RWPE1 (cell line): ENCODE results near the gene TRIM41.

Experiments used
- CTCF ChIA-PET: fragments of 350-600 bp; sonication (Branson Sonifier 250); formaldehyde crosslinking; extraction: SDS; loops from one replicate; lab custom pipeline; 2021; lab: Yijun Ruan, JAX
- POLR2A ChIA-PET: fragments of 400-600 bp; formaldehyde crosslinking; extraction: SDS; loops from one replicate; lab custom pipeline; 2020; ENCODE audit warnings: antibody characterized with exemption; ENCODE audit not compliant: low non-redundant PET; lab: Yijun Ruan, JAX
- DNase-seq: peaks from one replicate; pipeline ENCODE4 v3.0.0; 2012; ENCODE audit warnings: low spot score
- H3K27ac ChIP-seq: fragments of 450-650 bp; 2 replicates; pipeline ENCODE4 v1.5.1; 2017
- TF ChIP-seq, protein P1 (sequence below): fragments of 450-650 bp; conservative IDR thresholded peaks from 2 replicates; pipeline ENCODE4 v1.5.1; 2017; ENCODE audit warnings: low read depth, mild to moderate bottlenecking

The TRIM41 gene

DNA sequence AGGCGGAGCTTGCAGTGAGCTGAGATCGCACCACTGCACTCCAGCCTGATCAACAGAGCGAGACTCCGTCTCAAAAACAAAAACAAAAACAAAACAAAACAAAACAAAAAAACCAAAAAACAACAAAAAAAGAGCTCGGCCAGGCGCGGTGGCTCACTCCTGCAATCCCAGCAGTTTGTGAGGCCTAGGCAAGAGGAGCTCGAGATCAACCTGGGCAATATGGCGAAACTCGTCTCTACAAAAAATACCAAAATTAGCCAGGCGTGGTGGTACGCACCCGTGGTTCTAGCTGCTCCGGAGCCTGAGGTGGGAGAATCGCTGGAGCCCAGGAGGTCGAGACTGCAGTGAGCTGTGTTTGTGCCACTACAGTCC is 38.2 kb upstream of the TRIM41 start:
- DNase-seq = no peak
- TF ChIP-seq, protein P1, sequence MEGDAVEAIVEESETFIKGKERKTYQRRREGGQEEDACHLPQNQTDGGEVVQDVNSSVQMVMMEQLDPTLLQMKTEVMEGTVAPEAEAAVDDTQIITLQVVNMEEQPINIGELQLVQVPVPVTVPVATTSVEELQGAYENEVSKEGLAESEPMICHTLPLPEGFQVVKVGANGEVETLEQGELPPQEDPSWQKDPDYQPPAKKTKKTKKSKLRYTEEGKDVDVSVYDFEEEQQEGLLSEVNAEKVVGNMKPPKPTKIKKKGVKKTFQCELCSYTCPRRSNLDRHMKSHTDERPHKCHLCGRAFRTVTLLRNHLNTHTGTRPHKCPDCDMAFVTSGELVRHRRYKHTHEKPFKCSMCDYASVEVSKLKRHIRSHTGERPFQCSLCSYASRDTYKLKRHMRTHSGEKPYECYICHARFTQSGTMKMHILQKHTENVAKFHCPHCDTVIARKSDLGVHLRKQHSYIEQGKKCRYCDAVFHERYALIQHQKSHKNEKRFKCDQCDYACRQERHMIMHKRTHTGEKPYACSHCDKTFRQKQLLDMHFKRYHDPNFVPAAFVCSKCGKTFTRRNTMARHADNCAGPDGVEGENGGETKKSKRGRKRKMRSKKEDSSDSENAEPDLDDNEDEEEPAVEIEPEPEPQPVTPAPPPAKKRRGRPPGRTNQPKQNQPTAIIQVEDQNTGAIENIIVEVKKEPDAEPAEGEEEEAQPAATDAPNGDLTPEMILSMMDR = no peak
- POLR2A ChIA-PET = interaction anchor here (0.6 kb wide), 2 partner anchors 11 to 62 kb away, joined by 3 read pairs; no protein-coding TSS in a partner anchor
- peak overlapping the region; percentile 79 for H3K27ac ChIP-seq
- CTCF ChIA-PET = interaction anchor here (0.6 to 1.3 kb wide), 14 partner anchors 12 to 377 kb away, joined by 3 to 10 read pairs (median 4); no protein-coding TSS in a partner anchor

DNA sequence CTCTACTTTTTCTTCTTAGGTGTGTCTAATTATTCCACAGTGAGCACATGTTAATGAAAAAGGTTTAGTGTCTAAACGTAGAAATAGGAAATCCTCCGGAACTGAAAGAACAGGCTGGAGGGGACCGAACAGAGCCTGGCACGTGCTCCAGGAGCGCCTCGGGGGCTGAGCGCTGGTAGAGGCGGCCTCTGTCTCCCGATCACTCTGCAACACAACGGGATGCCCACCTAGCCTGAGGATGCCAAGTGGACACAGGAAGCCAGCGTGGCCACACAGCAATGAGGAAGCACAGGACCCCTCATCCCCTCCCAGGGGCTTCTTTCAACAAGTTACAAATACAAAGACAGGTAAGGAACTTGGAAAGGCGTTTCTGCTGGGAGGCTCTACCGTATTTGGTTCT is 37.5 kb upstream of the TRIM41 start:
- no peak overlapping the region for H3K27ac ChIP-seq
- POLR2A ChIA-PET = no interaction called here
- no peak for DNase-seq
- TF ChIP-seq, protein P1 = no peak
- CTCF ChIA-PET = no interaction called here

DNA sequence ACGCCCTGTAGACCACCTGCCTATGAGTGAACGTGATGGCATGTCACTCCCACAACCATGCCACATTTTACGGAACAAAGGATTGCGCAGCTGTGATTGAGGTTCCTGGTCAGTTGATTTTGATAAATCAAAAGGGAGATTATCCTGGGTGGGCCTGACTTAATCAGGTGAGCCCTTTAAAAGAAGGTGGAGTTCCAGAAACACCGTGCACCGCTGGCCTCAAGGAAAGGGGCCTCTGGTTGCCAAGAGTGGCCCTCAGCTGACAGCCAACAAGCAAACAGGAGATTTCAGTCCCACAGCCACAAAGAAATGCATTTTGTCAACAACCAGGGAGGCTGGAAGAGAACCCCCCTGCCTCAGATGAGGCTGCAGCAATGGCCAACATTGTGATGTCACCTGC is 37.1 kb upstream of the TRIM41 start:
- H3K27ac ChIP-seq = no peak overlapping the region
- ChIA-PET CTCF (interaction anchor here (4.9 kb wide), 1 partner anchor 12 kb away, joined by 24 read pairs; no protein-coding TSS in a partner anchor), POLR2A (no interaction called here)
- no peak for DNase-seq
- TF ChIP-seq, protein P1 = no peak

DNA sequence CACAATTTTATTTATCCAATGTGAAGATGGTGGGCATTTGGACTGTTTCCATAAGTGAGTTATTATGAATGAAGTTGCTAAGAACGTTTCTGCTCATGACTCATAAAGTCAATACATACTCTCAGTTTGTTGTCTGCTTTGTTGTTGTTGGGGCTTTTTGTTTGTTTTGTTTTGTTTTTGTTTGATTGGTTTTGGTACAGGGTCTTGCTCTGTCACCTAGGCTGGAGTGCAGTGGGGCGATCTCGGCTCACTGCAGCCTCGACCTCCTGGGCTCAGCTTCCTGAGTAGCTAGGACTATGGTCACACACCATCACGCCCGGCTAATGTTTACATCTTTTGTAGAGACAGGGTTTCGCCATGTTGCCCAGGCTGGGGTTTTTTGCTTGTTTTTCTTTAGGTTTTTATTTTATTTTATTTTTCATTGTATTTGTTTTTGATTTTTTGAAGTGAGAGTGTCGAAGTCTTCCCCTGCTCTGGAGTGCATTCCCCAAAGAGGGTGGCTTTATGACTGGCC is 36.0 kb upstream of the TRIM41 start:
- no peak for DNase-seq
- TF ChIP-seq, protein P1 = no peak
- ChIA-PET CTCF (interaction anchor here (0.8 to 4.9 kb wide), 4 partner anchors 13 to 74 kb away, joined by 3 to 24 read pairs (median 4); partner anchors contain the start of gene TRIM52), POLR2A (interaction anchor here (0.6 kb wide), 1 partner anchor 36 kb away, joined by 4 read pairs; the partner anchor contains the start of gene TRIM41)
- H3K27ac ChIP-seq = peak overlapping the region; percentile 93

DNA sequence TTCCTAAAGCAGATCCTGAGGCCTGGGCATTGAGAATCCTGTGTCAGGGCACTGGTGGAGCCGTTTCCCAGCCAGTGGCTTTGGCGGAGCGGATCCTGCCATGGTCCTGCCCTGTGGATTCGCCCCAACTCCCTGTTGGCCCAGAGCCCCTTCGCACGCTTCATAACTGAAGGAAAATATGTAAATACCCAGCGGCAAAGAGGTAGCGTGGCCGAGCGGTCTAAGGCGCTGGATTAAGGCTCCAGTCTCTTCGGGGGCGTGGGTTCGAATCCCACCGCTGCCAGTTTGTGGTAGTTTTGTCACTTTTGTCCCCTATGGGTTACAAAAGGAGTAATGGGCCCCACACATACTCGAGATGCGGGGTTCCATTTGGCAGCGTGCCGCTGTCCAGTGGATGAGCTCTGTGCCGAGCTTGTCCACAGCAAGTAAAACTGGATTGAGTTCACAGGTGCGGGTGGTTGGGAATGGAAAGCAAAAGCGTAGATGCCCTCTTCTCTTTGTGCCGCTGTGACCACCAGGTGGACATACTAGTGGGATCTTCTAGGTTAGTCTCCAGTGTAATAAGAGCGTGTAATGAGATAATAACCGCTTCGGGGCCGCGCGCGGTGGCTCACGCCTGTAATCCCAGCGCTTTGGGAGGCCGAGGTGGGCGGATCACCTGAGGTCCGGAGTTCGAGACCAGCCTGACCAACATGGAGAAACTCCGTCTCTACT is 35.4 kb upstream of the TRIM41 start:
- DNase-seq = peak; percentile 64
- ChIA-PET CTCF (interaction anchor here (0.8 to 4.9 kb wide), 5 partner anchors 14 to 73 kb away, joined by 3 to 24 read pairs (median 5); partner anchors contain the start of genes TRIM52 and TRIM7), POLR2A (interaction anchor here (0.6 kb wide), 1 partner anchor 36 kb away, joined by 4 read pairs; the partner anchor contains the start of gene TRIM41)
- peak overlapping the region; percentile 93 for H3K27ac ChIP-seq
- TF ChIP-seq, protein P1 = no peak

DNA sequence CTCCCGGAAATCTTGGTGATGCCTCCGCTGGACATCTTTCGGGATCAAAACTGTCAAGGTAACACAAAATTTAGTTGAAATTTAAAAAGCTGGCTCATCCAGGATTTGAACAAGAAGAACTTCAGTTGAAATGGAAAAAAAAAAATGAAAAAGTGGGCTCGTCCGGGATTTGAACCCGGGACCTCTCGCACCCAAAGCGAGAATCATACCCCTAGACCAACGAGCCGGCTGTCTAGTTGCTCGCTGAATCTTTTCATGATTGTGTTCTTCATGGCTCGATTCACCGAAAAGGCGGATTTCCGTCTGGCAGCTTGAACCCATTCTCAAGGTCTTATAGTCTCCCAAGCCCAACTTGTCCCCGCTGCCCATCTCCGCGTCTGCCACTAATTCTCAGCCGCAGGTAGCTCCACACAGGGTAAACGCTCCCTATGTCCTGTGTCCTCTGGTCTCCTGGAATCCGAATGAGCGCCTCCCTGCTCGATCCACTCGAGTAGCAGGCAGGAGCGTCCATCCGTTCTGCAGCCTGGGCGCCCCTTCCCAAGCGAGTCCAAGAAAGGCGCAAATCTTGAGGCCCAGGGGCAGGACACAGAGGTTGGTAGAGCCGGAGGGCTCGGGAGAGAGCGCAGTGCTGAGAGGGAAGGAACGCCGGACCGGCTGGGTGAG is 34.2 kb upstream of the TRIM41 start:
- TF ChIP-seq, protein P1 = no peak
- H3K27ac ChIP-seq = peak overlapping the region; percentile 93
- CTCF ChIA-PET = interaction anchor here (0.5 to 4.9 kb wide), 6 partner anchors 13 to 387 kb away, joined by 3 to 24 read pairs (median 4); partner anchors contain the start of gene TRIM7
- POLR2A ChIA-PET = interaction anchor here (1.7 kb wide), 1 partner anchor 16 kb away, joined by 4 read pairs; the partner anchor contains the start of gene TRIM7
- no peak for DNase-seq
